Erythroblast (primary cell): Measurements from ENCODE around the gene ZNF358.
A peak's percentile ranks its signal among the peaks of the same experiment; 100 is the strongest.

Experiments used
- GATA1 ChIP-seq: IDR thresholded peaks from 2 replicates; pipeline ENCODE4 v1.6.1; 2011; ENCODE audit warnings: low read depth, mild to moderate bottlenecking, control low read depth, low read length, moderate library complexity
- POLR2A ChIP-seq: IDR thresholded peaks from 2 replicates; pipeline ENCODE4 v1.6.1; 2011; ENCODE audit warnings: mild to moderate bottlenecking, low read length

DNA sequence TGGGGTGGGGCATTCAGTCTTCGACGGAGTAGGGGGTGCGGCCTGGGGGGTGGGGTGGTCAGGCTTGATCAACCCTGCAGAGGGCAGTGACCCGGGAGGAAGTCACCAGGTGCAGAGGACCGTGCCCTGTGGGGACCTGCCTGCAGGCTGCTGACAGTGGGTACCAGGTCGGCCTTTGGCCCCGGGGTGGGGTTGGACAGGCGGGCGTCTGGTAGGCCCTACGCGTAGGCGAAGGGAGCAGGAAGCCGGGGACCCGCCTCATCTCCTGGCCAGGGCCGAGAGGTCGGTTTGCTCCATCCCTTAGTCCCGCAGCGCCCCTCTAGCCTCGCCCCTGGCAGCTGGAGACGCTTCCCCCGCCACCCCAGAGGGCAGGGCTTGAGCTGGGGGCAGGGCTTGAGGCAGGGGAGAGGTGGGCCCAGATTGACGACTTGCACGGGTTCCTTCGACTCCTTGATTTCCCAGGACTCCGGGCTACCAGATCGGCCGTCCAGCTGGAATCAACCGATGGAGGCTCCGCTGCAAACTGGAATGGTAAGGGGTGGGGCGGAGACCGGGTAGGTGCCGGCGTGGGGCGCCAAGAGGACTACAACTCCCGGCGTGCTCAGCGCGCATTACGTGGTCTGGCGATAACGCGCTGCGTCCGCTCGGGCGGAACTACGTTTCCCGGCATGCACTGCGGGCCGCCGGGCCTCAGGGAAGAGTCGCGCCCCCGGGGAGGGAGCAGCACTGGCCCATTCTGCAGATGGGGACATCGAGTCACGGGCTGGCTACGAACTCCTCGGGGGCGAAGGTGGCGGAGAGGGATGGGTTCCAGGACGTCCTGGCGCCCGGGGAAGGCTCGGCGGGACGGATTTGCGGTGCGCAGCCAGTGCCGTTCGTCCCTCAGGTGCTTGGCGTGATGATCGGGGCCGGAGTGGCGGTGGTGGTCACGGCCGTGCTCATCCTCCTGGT, 19.4 kb downstream of the ZNF358 start, which contains the start of gene PNPLA6:
- TF ChIP-seq POLR2A (peak; percentile 20), GATA1 (no peak)
